NB4 (cell line): Measurements from ENCODE around the gene DCLK3.

Source experiments
- DNase-seq: peaks from one replicate; pipeline ENCODE4 v3.0.0; 2010; ENCODE audit warnings: low read depth
- H3K4me3 ChIP-seq: one replicate; pipeline ENCODE4 v1.5.1; 2011; ENCODE audit warnings: mild to moderate bottlenecking, low read depth, low read length, moderate library complexity
- MYC ChIP-seq: IDR thresholded peaks from 2 replicates; pipeline ENCODE4 v1.6.1; 2011; ENCODE audit warnings: low read depth, low read length
- POLR2A ChIP-seq: IDR thresholded peaks from 2 replicates; pipeline ENCODE4 v1.6.1; 2011; ENCODE audit warnings: mild to moderate bottlenecking; ENCODE audit not compliant: insufficient read length; ENCODE audit errors: extremely low read depth
- TF ChIP-seq, protein P1 (sequence below): IDR thresholded peaks from one replicate; pipeline ENCODE4 v1.5.1; 2012; ENCODE audit warnings: low read depth, low read length
- TF ChIP-seq, protein P2 (sequence below): IDR thresholded peaks from 2 replicates; pipeline ENCODE4 v1.6.1; 2011; ENCODE audit warnings: low read depth, low read length

The DCLK3 gene

DNA sequence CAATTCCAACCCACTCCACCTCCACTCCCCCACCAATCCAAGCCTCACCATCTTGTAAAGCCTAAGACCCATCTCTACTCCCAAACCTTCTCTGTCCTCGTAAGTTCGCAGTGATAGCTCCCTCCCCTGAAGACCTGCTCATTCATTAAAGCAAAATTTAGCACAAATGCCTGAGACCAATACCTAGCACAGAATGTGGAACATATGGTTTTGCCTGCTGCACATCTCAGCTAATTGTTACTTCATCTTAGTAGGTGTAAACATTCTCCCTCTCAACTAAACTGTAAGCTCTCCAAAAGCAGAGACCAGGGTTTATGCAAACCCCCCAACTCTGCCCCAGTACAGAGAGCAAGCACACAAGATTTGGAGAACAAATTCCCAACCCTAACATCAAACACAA lies 20.5 kb downstream of the DCLK3 start:
- no peak for DNase-seq
- H3K4me3 ChIP-seq = no peak overlapping the region
- TF ChIP-seq POLR2A (no peak), MYC (no peak)
- TF ChIP-seq, protein P1, sequence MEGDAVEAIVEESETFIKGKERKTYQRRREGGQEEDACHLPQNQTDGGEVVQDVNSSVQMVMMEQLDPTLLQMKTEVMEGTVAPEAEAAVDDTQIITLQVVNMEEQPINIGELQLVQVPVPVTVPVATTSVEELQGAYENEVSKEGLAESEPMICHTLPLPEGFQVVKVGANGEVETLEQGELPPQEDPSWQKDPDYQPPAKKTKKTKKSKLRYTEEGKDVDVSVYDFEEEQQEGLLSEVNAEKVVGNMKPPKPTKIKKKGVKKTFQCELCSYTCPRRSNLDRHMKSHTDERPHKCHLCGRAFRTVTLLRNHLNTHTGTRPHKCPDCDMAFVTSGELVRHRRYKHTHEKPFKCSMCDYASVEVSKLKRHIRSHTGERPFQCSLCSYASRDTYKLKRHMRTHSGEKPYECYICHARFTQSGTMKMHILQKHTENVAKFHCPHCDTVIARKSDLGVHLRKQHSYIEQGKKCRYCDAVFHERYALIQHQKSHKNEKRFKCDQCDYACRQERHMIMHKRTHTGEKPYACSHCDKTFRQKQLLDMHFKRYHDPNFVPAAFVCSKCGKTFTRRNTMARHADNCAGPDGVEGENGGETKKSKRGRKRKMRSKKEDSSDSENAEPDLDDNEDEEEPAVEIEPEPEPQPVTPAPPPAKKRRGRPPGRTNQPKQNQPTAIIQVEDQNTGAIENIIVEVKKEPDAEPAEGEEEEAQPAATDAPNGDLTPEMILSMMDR = no peak
- TF ChIP-seq, protein P2, sequence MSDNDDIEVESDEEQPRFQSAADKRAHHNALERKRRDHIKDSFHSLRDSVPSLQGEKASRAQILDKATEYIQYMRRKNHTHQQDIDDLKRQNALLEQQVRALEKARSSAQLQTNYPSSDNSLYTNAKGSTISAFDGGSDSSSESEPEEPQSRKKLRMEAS = no peak

DNA sequence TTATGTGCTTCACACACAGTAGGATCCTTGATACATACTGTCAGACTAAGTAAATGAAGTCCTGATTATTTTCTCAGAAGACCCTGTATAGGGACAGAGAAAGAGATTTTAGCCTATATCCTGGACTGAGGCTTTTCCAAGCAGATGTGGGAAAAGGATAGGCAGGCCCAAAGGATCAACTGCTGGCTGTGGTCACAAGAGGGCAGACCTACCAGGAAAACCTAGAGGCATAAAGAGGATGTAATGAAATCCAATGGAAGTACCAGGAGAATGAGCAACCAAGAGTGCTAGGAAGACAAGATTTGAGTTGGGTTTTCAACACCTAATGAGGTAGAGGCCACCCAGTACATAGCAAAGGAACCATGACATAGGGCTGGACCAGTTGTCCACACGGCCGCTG lies 23.1 kb downstream of the DCLK3 start:
- TF ChIP-seq MYC (no peak), POLR2A (no peak)
- TF ChIP-seq, protein P2 = no peak
- TF ChIP-seq, protein P1 = no peak
- no peak for DNase-seq

DNA sequence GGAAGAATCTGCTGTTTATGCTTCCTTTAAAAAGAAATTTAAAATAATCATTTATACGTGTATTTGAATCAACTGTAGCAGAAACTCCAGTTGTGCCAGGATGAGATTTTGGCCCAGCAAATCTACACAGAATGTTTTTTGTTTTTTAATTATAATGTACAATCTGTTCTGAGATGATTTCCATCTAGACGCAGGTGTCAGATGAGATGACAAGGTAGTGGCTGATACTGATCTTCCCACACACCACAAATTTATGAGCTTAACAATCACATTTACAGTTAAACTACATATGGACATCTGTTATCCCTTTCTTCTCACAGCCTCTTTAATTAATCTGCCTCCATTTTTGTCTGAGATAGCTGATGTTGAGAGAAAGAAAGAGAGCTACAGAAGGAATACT lies 23.6 kb downstream of the DCLK3 start:
- H3K4me3 ChIP-seq = no peak overlapping the region
- DNase-seq = no peak
- TF ChIP-seq, protein P2 = no peak
- TF ChIP-seq POLR2A (no peak), MYC (no peak)
- TF ChIP-seq, protein P1 = no peak

More for the DNA sequence above, 23.1 kb downstream of the DCLK3 start:
- no peak overlapping the region for H3K4me3 ChIP-seq

DNA sequence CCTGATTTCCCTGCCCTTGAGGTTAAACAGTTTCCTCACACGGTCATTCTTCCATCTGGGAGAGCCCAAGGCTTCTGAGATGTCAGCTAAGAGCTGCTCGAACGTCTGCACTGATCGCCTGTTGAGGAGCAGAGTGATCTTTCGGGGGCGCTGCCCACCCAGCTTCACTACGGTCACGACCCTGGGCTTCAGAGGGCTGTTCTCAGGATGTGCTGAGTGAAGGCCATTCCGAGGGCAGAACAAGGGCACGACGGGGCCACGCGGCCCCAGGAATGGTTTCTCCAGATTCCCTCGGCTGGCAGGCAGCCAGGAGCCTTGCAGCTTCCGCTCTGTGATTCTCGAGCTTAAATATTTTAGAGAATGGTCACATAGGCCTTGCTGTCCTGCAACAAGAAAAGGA lies 25.7 kb downstream of the DCLK3 start:
- TF ChIP-seq, protein P2 = no peak
- TF ChIP-seq, protein P1 = no peak
- TF ChIP-seq POLR2A (no peak), MYC (no peak)
- DNase-seq = no peak

DNA sequence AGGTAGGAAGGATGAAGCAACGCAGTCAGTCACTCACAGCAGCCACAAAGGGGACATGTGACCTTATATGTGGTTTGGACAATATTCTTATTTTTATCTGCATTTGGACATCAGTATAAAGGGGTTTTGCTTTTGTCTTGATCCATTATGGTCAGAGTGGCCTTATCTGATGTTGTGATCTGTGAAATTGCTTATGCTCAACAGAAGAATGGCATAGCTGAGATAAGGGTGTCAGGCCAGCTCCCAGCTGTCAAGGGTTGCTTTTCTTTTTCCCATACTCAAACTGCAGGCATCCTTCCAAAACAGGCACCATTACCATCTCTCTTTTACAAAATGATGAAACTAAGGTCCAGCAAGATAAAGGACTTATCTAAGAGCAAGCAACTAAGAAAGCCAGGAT lies 28.1 kb downstream of the DCLK3 start:
- no peak for DNase-seq
- no peak overlapping the region for H3K4me3 ChIP-seq
- TF ChIP-seq, protein P1 = no peak
- no peak for TF ChIP-seq POLR2A
- TF ChIP-seq MYC = no peak
- TF ChIP-seq, protein P2 = no peak

More for the DNA sequence above, 25.7 kb downstream of the DCLK3 start:
- no peak overlapping the region for H3K4me3 ChIP-seq

DNA sequence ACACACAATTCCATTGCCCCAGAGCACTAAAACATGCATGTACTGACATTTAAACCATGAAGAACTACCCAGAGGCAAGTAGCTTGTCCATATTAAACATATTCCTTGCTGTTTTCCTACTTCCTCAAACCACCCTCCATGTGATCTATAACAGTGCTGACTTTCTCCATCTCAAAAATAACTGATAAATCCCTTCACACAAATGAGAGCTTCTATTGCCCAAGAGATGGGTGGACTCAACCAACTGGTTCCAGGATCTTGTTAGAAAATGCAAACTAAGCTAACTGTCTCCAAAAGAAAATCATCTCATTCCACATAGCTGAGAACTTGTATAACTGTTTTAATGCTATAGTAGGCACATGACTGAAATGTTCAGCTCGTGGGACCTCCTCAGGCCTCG lies 29.6 kb downstream of the DCLK3 start:
- no peak for TF ChIP-seq POLR2A
- TF ChIP-seq, protein P2 = no peak
- no peak for TF ChIP-seq MYC
- TF ChIP-seq, protein P1 = no peak
- DNase-seq = no peak
- no peak overlapping the region for H3K4me3 ChIP-seq
